HEK293 (cell line): ENCODE results near the gene SMC1B.

Experiments used
- GLIS2 ChIP-seq: fragments of 450-650 bp; formaldehyde crosslinking; IDR thresholded peaks from 2 replicates; pipeline ENCODE4 v1.5.1; 2016; ENCODE audit warnings: missing biosample characterization, missing genetic modification characterization
- KLF1 ChIP-seq: fragments of 450-650 bp; formaldehyde crosslinking; IDR thresholded peaks from 2 replicates; pipeline ENCODE4 v1.5.1; 2016; ENCODE audit warnings: missing biosample characterization, missing genetic modification characterization
- PRDM4 ChIP-seq: fragments of 450-650 bp; formaldehyde crosslinking; IDR thresholded peaks from 2 replicates; pipeline ENCODE4 v1.5.1; 2017; ENCODE audit warnings: missing biosample characterization, missing genetic modification characterization
- SCRT2 ChIP-seq: fragments of 450-650 bp; formaldehyde crosslinking; IDR thresholded peaks from 2 replicates; pipeline ENCODE4 v1.5.1; 2016; ENCODE audit warnings: missing biosample characterization, missing genetic modification characterization
- YY1 ChIP-seq: fragments of 450-650 bp; formaldehyde crosslinking; IDR thresholded peaks from 2 replicates; pipeline ENCODE4 v1.5.1; 2018; ENCODE audit warnings: missing biosample characterization, missing genetic modification characterization
- ZBTB21 ChIP-seq: fragments of 450-650 bp; formaldehyde crosslinking; IDR thresholded peaks from 2 replicates; pipeline ENCODE4 v1.5.1; 2017; ENCODE audit warnings: missing biosample characterization, missing genetic modification characterization
- ZNF341 ChIP-seq: fragments of 450-650 bp; formaldehyde crosslinking; IDR thresholded peaks from 2 replicates; pipeline ENCODE4; 2016; ENCODE audit warnings: low read depth, missing biosample characterization, missing genetic modification characterization
- ZNF549 ChIP-seq: fragments of 450-650 bp; IDR thresholded peaks from 2 replicates; pipeline ENCODE4 v1.5.1; 2018; ENCODE audit warnings: missing biosample characterization, missing genetic modification characterization, mild to moderate bottlenecking, inconsistent platforms, moderate library complexity
- ZNF629 ChIP-seq: fragments of 450-650 bp; formaldehyde crosslinking; IDR thresholded peaks from 2 replicates; pipeline ENCODE4 v1.5.1; 2017; ENCODE audit warnings: missing biosample characterization, missing genetic modification characterization
- ZSCAN30 ChIP-seq: fragments of 450-650 bp; IDR thresholded peaks from 2 replicates; pipeline ENCODE4 v1.5.1; 2018; ENCODE audit warnings: missing biosample characterization, mild to moderate bottlenecking, missing genetic modification characterization, moderate library complexity
- TF ChIP-seq, protein P1 (sequence below): fragments of 450-650 bp; formaldehyde crosslinking; IDR thresholded peaks from 2 replicates; pipeline ENCODE4 v1.5.1; 2016; ENCODE audit warnings: missing biosample characterization, missing genetic modification characterization
- TF ChIP-seq, protein P2 (sequence below): sonication (generic); formaldehyde crosslinking; IDR thresholded peaks from 2 replicates; pipeline ENCODE4 v1.8.1; 2022; ENCODE audit warnings: mild to moderate bottlenecking, moderate library complexity, missing genetic modification reagents

- TF ChIP-seq, protein P1, sequence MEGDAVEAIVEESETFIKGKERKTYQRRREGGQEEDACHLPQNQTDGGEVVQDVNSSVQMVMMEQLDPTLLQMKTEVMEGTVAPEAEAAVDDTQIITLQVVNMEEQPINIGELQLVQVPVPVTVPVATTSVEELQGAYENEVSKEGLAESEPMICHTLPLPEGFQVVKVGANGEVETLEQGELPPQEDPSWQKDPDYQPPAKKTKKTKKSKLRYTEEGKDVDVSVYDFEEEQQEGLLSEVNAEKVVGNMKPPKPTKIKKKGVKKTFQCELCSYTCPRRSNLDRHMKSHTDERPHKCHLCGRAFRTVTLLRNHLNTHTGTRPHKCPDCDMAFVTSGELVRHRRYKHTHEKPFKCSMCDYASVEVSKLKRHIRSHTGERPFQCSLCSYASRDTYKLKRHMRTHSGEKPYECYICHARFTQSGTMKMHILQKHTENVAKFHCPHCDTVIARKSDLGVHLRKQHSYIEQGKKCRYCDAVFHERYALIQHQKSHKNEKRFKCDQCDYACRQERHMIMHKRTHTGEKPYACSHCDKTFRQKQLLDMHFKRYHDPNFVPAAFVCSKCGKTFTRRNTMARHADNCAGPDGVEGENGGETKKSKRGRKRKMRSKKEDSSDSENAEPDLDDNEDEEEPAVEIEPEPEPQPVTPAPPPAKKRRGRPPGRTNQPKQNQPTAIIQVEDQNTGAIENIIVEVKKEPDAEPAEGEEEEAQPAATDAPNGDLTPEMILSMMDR: no peak
- TF ChIP-seq ZBTB21 (tag by site-specific recombination): no peak
- no peak for TF ChIP-seq ZNF549 (tag by site-specific recombination)
- TF ChIP-seq GLIS2 (tag by site-specific recombination): no peak
- TF ChIP-seq, protein P2, sequence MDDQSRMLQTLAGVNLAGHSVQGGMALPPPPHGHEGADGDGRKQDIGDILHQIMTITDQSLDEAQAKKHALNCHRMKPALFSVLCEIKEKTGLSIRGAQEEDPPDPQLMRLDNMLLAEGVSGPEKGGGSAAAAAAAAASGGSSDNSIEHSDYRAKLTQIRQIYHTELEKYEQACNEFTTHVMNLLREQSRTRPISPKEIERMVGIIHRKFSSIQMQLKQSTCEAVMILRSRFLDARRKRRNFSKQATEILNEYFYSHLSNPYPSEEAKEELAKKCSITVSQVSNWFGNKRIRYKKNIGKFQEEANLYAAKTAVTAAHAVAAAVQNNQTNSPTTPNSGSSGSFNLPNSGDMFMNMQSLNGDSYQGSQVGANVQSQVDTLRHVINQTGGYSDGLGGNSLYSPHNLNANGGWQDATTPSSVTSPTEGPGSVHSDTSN (CRISPR knock-in tag): no peak
- TF ChIP-seq SCRT2 (tag by site-specific recombination): no peak
- TF ChIP-seq ZNF629: no peak
- TF ChIP-seq PRDM4: no peak
- TF ChIP-seq ZSCAN30 (tag by site-specific recombination): no peak
- no peak for TF ChIP-seq KLF1
- no peak for TF ChIP-seq ZNF341
- TF ChIP-seq YY1 (tag by site-specific recombination): no peak
Observed at GRCh38 chr22:45430871-45431270, 17.5 kb upstream of the SMC1B start.
